H1 (cell line): ENCODE data around the gene GGA2. TPM values are rescaled to one million over a fixed set of nuclear protein-coding genes. Genes with fewer than 3 reads are reported as not detected.

Source experiments
- NANOG ChIP-seq: IDR thresholded peaks from 2 replicates; pipeline ENCODE4 v1.6.1; 2011; ENCODE audit warnings: low read length, low read depth, mild to moderate bottlenecking, inconsistent platforms; ENCODE audit not compliant: insufficient read depth, poor library complexity, severe bottlenecking
- POU5F1 ChIP-seq: IDR thresholded peaks from 2 replicates; pipeline ENCODE4 v1.6.1; 2011; ENCODE audit warnings: low read depth, mild to moderate bottlenecking, low read length, moderate library complexity
- polyA plus RNA-seq, 7 experiments: library from polyadenylated mRNA; depleted of rRNA in 3 of 7; stranded (reverse) in 5 of 7; unstranded in 2 of 7; fragments of >200 nt in 5 of 7; fragments of 200-250 nt in 2 of 7; gene quantifications; 1 replicate in 5 of 7; 2 replicates in 1 of 7; 4 replicates in 1 of 7; pipeline versions ENCODE4 v1.2.1 to v1.2.3, GENCODE V29; 2011 to 2013; ENCODE audit warnings: missing spikeins in 2 of 7, mixed read lengths in 2 of 7
- total RNA-seq: library from RNA; stranded (reverse); fragmentation: NEBNext Ultra II Directional; extraction: Animal tissue kit (Norgen Biotek cat#: 25700); gene quantifications from 2 replicates; pipeline ENCODE4 v1.2.1, GENCODE V29; 2021

GGA2 gene
- total and polyA plus RNA-seq, 2 of the 8 experiments (the other 6 are each of a cell fraction or from before 2014, with no cell fraction given) = 65.8 to 114 TPM

GRCh38 chr16:23476289-23476688 is 34.0 kb downstream of the GGA2 start (continued):
- no peak for TF ChIP-seq POU5F1
- TF ChIP-seq NANOG = no peak
